ENCODE results near the gene PCDHGB5.
"Not testable (repeated sequence)": the region's sequence is repeated elsewhere in the genome, so short reads cannot be mapped to it uniquely, and the experiment has no call there.

Gene PCDHGB5

GRCh38 chr5:141369994-141370848 is 27.5 kb upstream of the PCDHGB5 start, which contains the start of gene PCDHGB3:
Gene PCDHGB3 (plus strand): TSS chr5:141370242. CDS start chr5:141370395, 153 bp downstream.
- peak within 1 kb of the TSS; percentile 20 for H3K4me3 ChIP-seq (replicated peaks; ENCODE audit: low read depth, low read length)
- TF ChIP-seq CTCF (IDR thresholded peaks at IDR 0.05; ENCODE audit: low read depth, low read length, missing control alignments): peak; percentile 57
- DNase-seq (ENCODE audit: extremely low read depth, low read depth): no peak

GRCh38 chr5:141371572-141372475 is 25.9 kb upstream of the PCDHGB5 start:
- no peak for TF ChIP-seq CTCF (IDR thresholded peaks at IDR 0.05; ENCODE audit: low read depth, low read length, missing control alignments)
- H3K4me3 ChIP-seq (replicated peaks; ENCODE audit: low read depth, low read length): no peak overlapping the region
- no peak for DNase-seq (ENCODE audit: extremely low read depth, low read depth)

GRCh38 chr5:141373673-141374317 is 24.0 kb upstream of the PCDHGB5 start, which contains the start of gene PCDHGA6:
Gene PCDHGA6 (plus strand): TSS chr5:141373891. CDS start chr5:141374084, 193 bp downstream.
- H3K4me3 ChIP-seq (replicated peaks; ENCODE audit: low read depth, low read length): peak within 1 kb of the TSS; percentile 36
- TF ChIP-seq CTCF (IDR thresholded peaks at IDR 0.05; ENCODE audit: low read depth, low read length, missing control alignments): peak; percentile 56
- no peak for DNase-seq (ENCODE audit: extremely low read depth, low read depth)

GRCh38 chr5:141374627-141375026 is 23.1 kb upstream of the PCDHGB5 start:
- no peak overlapping the region for H3K4me3 ChIP-seq (replicated peaks; ENCODE audit: low read depth, low read length)
- TF ChIP-seq CTCF (IDR thresholded peaks at IDR 0.05; ENCODE audit: low read depth, low read length, missing control alignments): no peak
- no peak for DNase-seq (ENCODE audit: extremely low read depth, low read depth)

- not testable (repeated sequence) for H3K4me3 ChIP-seq (replicated peaks; ENCODE audit: low read depth, low read length); DNase-seq (ENCODE audit: extremely low read depth, low read depth)
Observed at GRCh38 chr5:141375444-141376155, 22.1 kb upstream of the PCDHGB5 start.

- DNase-seq (ENCODE audit: extremely low read depth, low read depth): no peak
- peak within 1 kb of the TSS; percentile 51 for H3K4me3 ChIP-seq (replicated peaks; ENCODE audit: low read depth, low read length)
- peak; percentile 47 for TF ChIP-seq CTCF (IDR thresholded peaks at IDR 0.05; ENCODE audit: low read depth, low read length, missing control alignments)
Observed at GRCh38 chr5:141382469-141383294, 15.1 kb upstream of the PCDHGB5 start, which contains the start of gene PCDHGA7. Gene PCDHGA7 (plus strand): TSS chr5:141382742. CDS start chr5:141382900, 158 bp downstream.
